Stimulated activated CD4-positive, alpha-beta T cell treated with anti-CD3 and anti-CD28 coated beads, Interleukin-2, amount 100 ng/mL, for 48 hours (primary cell): ENCODE data around the gene REG3G.

Experiments
- DNase-seq, 2 donors: peaks; one replicate each; pipeline ENCODE4 v3.0.0-alpha.2; 2020

Gene REG3G

DNA sequence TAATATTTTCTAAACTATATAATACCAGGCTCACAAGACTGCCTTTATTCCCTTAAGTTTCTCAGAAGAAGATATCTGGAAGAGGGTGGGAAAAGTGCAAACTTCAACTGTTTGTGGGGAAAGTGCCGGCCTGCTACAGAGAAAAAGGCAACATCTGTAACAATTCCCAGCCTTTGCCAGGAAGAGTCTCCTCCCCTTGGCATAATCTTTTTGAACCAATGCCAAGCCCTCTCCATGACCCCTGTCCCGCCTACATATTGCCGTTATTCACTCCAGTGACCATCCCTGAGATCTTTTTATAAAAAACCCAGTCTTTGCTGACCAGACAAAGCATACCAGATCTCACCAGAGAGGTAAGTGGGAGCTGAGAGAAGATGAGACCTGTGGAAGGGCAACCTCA lies at the start of gene REG3G:
REG3G (plus strand) TSS at position 282 of the 400 bp plus-strand sequence. CDS start 392 bp downstream, outside the sequence.
- DNase-seq: no peak

- no peak for DNase-seq
Observed at GRCh38 chr2:78977661-78978145, 47.8 kb upstream of the REG3G start.

DNA sequence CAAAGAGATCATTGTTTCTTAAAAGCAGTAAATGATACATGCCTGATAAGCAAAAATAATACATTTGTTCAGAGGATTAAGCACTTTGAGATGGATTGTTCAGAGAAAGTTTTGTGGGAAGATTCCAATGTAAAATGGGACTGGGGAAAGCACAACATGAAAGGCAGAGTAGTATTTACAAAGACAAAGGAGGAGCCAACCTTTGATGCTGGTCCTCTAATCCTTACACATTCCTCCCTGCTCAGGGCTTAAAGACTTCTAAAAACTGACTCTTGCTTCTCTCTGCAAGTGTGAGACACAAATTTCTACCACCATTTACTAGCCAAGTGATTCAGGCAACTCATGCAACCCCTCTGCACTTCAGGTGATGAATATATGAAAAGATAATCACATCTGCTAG lies 47.2 kb upstream of the REG3G start:
- no peak for DNase-seq

GRCh38 chr2:78979380-78980151 lies 45.9 kb upstream of the REG3G start:
- peak; percentile 3 to 15 for DNase-seq

- DNase-seq: no peak
Observed at GRCh38 chr2:78980152-78980465, 45.4 kb upstream of the REG3G start.

GRCh38 chr2:78980871-78981270 lies 44.6 kb upstream of the REG3G start:
- DNase-seq: no peak

DNA sequence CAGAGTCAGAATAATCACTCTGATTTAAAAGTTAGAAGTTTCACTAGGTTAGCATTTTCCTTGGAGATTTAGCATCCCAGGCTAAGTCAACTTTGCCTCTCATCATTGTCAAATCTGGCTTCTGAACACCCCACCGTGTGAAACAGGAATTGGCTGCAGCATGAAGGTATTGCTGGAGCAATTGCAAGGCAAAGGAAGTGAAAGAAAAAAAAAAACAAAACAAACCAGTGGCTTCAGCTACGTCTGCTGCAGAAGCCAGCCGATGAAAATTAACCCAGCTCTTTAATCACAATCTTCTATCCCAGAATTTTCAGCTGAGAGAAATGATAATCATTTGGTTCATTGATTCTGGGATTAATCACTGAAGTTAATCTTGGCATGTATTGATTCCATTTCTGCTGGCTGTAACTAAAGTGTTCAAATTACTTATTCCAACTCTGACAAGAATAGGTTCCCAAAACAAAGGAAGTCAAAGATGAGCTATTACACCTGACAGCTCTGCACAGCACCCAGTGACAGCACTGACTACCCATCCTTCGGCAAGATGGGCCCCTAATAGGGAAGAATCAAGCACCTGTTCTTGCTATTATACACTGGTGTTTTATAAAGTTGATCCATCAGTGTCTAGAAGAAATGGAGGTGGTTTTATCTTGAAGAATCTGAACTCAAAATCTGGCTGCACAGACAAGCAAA lies 42.7 kb upstream of the REG3G start:
- DNase-seq: no peak

GRCh38 chr2:78984386-78984785 lies 41.1 kb upstream of the REG3G start:
- DNase-seq: no peak

GRCh38 chr2:78985558-78985957 lies 39.9 kb upstream of the REG3G start:
- no peak for DNase-seq

GRCh38 chr2:78989051-78989450 lies 36.5 kb upstream of the REG3G start:
- no peak for DNase-seq

GRCh38 chr2:78992451-78992806 lies 33.1 kb upstream of the REG3G start:
- no peak for DNase-seq

- DNase-seq: no peak
Observed at GRCh38 chr2:78992807-78993517, 32.5 kb upstream of the REG3G start.

GRCh38 chr2:78993518-78994148 lies 31.9 kb upstream of the REG3G start:
- DNase-seq: no peak

GRCh38 chr2:78994789-78995188 lies 30.7 kb upstream of the REG3G start:
- no peak for DNase-seq

GRCh38 chr2:78999406-78999805 lies 26.1 kb upstream of the REG3G start:
- no peak for DNase-seq

DNA sequence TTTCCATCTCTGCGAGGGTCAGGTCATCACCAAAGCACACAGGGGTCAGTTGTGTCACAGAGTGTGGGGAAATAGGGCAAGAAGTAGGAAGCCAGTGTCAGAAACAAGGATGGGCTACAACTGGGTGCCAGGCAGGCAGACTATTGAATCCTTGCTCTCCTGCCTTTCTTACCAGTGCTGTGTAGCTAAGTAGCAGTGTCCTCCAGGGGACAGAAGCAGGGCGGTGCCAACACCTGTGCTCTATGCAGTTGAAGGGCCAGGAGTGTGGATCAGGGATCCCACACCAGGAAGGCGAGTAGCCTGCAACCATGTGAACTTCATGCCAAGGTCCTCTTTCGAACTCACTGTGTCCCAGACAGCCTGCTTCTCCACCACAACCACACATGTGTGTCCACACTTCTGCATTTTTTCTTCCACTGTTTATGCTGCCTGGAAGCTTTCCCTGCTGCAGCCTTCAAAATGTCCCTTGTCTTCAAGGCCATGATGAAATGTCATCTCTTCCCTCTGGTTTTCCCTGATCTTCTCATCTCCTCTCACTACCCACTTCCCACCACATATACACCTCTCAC lies 25.4 kb upstream of the REG3G start:
- DNase-seq: no peak

GRCh38 chr2:79001285-79001684 lies 24.2 kb upstream of the REG3G start:
- DNase-seq: no peak

GRCh38 chr2:79004680-79005079 lies 20.8 kb upstream of the REG3G start:
- no peak for DNase-seq

GRCh38 chr2:79005216-79005615 lies 20.3 kb upstream of the REG3G start:
- no peak for DNase-seq

DNA sequence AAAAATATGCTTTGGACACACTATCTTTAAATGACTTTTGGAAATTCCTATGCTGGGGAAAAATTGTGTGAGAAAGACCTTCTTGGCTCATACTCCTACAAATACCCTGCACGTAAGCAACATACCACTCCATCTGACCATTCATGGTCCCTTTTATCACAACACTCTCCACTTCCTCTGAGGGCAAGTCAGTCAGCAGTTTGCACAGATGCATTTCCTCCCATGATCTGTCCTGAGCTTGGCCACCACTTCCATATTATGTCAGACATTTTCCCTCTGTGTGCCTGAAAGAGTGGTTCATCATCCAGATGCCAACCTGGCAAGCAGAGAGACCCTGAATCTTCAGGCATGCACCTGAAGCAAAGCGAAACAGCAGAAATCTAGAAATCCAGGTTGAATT lies 16.1 kb upstream of the REG3G start:
- DNase-seq: no peak

DNA sequence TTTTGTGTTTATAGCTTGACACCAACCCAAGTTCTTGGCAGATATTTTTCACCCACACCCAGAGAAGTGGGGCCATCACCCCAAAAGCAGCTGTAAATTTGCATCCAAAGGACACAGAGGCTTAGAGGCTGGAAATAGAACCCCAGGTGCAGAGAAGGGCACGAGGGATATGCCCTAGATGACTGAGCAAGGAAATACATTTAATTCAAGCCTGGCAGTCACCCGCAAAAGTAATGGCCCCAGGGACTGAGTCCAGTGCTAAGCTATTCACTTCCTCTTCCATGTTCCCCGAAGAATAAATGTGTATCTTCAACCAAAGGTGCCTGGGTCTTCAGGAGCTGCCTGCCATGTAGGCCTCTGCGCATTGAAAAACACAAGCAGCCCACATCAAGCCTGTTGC lies 14.0 kb upstream of the REG3G start:
- no peak for DNase-seq

GRCh38 chr2:79013629-79014028 lies 11.9 kb upstream of the REG3G start:
- no peak for DNase-seq

DNA sequence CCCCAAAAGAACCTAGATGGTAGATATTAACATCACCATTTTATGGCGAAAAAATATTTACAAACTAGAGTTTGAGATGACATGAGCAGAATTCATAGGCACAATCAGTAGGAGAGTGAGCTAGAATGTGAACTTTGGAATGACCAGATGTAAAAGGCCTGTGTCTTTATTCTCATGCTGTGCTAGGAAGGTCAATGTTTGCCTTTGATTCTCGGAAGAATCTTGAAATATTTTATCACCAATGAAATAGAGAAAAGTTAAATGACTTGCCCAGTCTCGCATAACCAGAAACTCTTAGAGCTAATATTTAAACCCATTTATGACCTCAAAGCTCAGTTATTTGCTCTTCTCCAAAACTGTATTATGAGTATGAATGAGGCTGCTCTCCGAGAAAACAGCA lies 9.2 kb upstream of the REG3G start:
- DNase-seq: no peak
